K562 (cell line): ENCODE data around the gene CPLX4. TPM values are rescaled to one million over a fixed set of nuclear protein-coding genes. Genes with fewer than 3 reads are reported as not detected.
A peak's percentile ranks its signal among the peaks of the same experiment; 100 is the strongest.

Experiments used
- CEBPG ChIP-seq, 3 experiments: fragments of 200-800 bp in 1 of 3; sonication (Bioruptor generic) in 1 of 3; sonication (generic) in 1 of 3; formaldehyde crosslinking in 1 of 3; IDR thresholded peaks in 2 of 3; conservative IDR thresholded peaks in 1 of 3; 2 replicates each; pipeline versions ENCODE4 v1.6.1 to v1.8.0; 2016 to 2022; ENCODE audit warnings: missing compliant biosample characterization in 2 of 3, missing genetic modification characterization in 2 of 3, mild to moderate bottlenecking in 1 of 3, missing genetic modification reagents in 1 of 3
- CXXC5 ChIP-seq: fragments of 250-450 bp; sonication (Bioruptor Pico); IDR thresholded peaks from 2 replicates; pipeline ENCODE4 v1.8.0; 2022; ENCODE audit warnings: inconsistent platforms, mild to moderate bottlenecking, moderate library complexity
- DEAF1 ChIP-seq: fragments of 450-650 bp; formaldehyde crosslinking; IDR thresholded peaks from 2 replicates; pipeline ENCODE4 v1.4.0; 2020; ENCODE audit warnings: mild to moderate bottlenecking, moderate library complexity
- E2F5 ChIP-seq: sonication (generic); formaldehyde crosslinking; IDR thresholded peaks from 2 replicates; pipeline ENCODE4 v1.8.0; 2022; ENCODE audit warnings: mild to moderate bottlenecking, missing genetic modification reagents
- ETS2 ChIP-seq: IDR thresholded peaks from 2 replicates; pipeline ENCODE4 v1.6.1; 2016; ENCODE audit warnings: borderline replicate concordance, missing genetic modification characterization, mild to moderate bottlenecking, moderate library complexity, missing compliant biosample characterization; ENCODE audit not compliant: poor library complexity, severe bottlenecking
- JUN ChIP-seq, 2 experiments: sonication (generic) in 1 of 2; formaldehyde crosslinking in 1 of 2; IDR thresholded peaks; 2 replicates each; pipeline versions ENCODE4 v1.6.1 to v1.8.0; 2012 to 2022; ENCODE audit warnings: borderline replicate concordance in 2 of 2, mild to moderate bottlenecking in 2 of 2, improper control_type of control experiment in 1 of 2, low read depth in 1 of 2, low read length in 1 of 2, missing genetic modification reagents in 1 of 2
- KAT7 ChIP-seq: sonication (generic); formaldehyde crosslinking; IDR thresholded peaks from 2 replicates; pipeline ENCODE4 v1.8.0; 2022; ENCODE audit warnings: missing genetic modification reagents, mild to moderate bottlenecking, borderline replicate concordance
- RAD51 ChIP-seq: fragments of 450-650 bp; IDR thresholded peaks from 2 replicates; pipeline ENCODE4 v1.7.1; 2016; ENCODE audit warnings: low read depth, mild to moderate bottlenecking, borderline replicate concordance
- REST ChIP-seq, 2 experiments: fragments of 450-650 bp; formaldehyde crosslinking in 1 of 2; IDR thresholded peaks; 2 replicates each; pipeline versions ENCODE4 v1.4.0 to v1.6.1; 2014 to 2020; ENCODE audit warnings: mild to moderate bottlenecking in 2 of 2, borderline replicate concordance in 1 of 2, low read depth in 1 of 2
- TARDBP ChIP-seq: fragments of 450-650 bp; IDR thresholded peaks from 2 replicates; pipeline ENCODE4 v1.6.1; 2016
- U2AF2 ChIP-seq: fragments of 200-400 bp; formaldehyde crosslinking; optimal IDR thresholded peaks from 2 replicates; pipeline ENCODE3; 2017; ENCODE audit warnings: low read depth, mild to moderate bottlenecking, low read length
- ZNF41 ChIP-seq: fragments of 250-450 bp; sonication (Bioruptor Pico); conservative IDR thresholded peaks from 2 replicates; pipeline ENCODE4 v1.4.0; 2020; ENCODE audit warnings: mild to moderate bottlenecking
- polyA plus RNA-seq, 8 experiments: library from polyadenylated mRNA; depleted of rRNA in 4 of 8; stranded (reverse) in 5 of 8; unstranded in 3 of 8; fragments of >200 nt; fragmentation: Nextera tagmentation in 2 of 8; fragmentation: Illumina TruSeq in 1 of 8; extraction: Ambion mirVana in 2 of 8; extraction: Trizol in 1 of 8; gene quantifications; 2 replicates each; pipeline versions ENCODE4 v1.2.1 to v1.2.3, GENCODE V29; 2011 to 2014; ENCODE audit warnings: inconsistent platforms in 1 of 8, missing spikeins in 1 of 8
- total RNA-seq, 7 experiments: library from RNA; depleted of rRNA in 6 of 7; stranded (reverse); fragments of >200 nt in 6 of 7; fragmentation: Illumina TruSeq in 2 of 7; extraction: Trizol in 2 of 7; gene quantifications; 2 replicates each; pipeline versions ENCODE4 v1.2.1 to v1.2.3, GENCODE V29; 2011 to 2021; ENCODE audit warnings: low replicate concordance in 1 of 7

CPLX4 gene
- total and polyA plus RNA-seq, 9 of the 15 experiments (the other 6 are each of a cell fraction or from before 2014, with no cell fraction given): not detected

- TF ChIP-seq REST (IDR thresholded peaks at IDR 0.05; ENCODE audit: borderline replicate concordance) (peak; percentile 80), REST (CRISPR knock-in tag; IDR thresholded peaks at IDR 0.05; ENCODE audit: low read depth) (no peak), JUN (IDR thresholded peaks at IDR 0.05; ENCODE audit: borderline replicate concordance, low read depth, low read length) (no peak), JUN (CRISPR knock-in tag; IDR thresholded peaks at IDR 0.05; ENCODE audit: borderline replicate concordance) (no peak), TARDBP (no peak), ZNF41 (CRISPR knock-in tag) (no peak), RAD51 (no peak), CEBPG (CRISPR knock-in tag; IDR thresholded peaks at IDR 0.05) (no peak), CEBPG (tag; conservative IDR thresholded peaks at IDR 0.05 in 1 of 2, IDR thresholded peaks at IDR 0.05 in 1 of 2) (no peak), KAT7 (CRISPR knock-in tag) (no peak), E2F5 (no peak), U2AF2 (no peak), CXXC5 (CRISPR knock-in tag) (peak; percentile 42), ETS2 (no peak), DEAF1 (CRISPR knock-in tag) (peak; percentile 77)
Observed at GRCh38 chr18:59308248-59308937, 10.1 kb downstream of the CPLX4 start (continued).
